ENCODE results near the gene MELK. TPM values are rescaled to one million over a fixed set of nuclear protein-coding genes. Genes with fewer than 3 reads are reported as not detected.
"Not testable (repeated sequence)": the region's sequence is repeated elsewhere in the genome, so short reads cannot be mapped to it uniquely, and the experiment has no call there.

Gene MELK
- total and polyA plus RNA-seq, 2 donors from 2014 or later: 1.1 TPM; not detected in 1

DNA sequence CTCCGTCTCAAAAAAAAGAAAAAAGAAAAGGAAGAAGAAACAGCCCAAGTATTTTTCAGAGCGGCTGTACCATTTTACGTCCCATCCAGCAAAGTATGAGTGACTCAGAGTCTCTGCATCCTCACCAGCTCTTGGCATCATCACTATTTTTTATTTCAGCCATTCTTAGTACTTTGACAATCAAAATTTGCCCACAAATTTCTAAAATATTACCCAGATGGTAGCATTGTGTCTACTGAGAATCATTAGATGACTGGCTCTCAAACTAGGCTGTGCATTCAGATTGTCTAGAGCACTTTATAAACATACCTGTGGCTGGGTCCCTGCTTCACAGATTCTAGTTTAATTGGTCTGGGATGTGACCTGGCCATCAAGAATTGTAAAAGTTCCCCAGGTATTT, 21.6 kb upstream of the MELK start:
- no peak for DNase-seq
- Histone ChIP-seq H3K9me3 (ENCODE audit: control insufficient read depth in 2 of 3, insufficient read depth in 1 of 3, low read length in 3 of 3) (no peaks in the 10 kb centered on the region), H3K9ac (ENCODE audit: low read length in 3 of 3) (no peak overlapping the region), H3K36me3 (ENCODE audit: control insufficient read depth in 2 of 3, insufficient read depth in 3 of 3, low read length in 3 of 3) (no peaks in the 10 kb centered on the region), H3K27me3 (ENCODE audit: control insufficient read depth, insufficient read depth, low read length) (no peaks in the 10 kb centered on the region), H3K27ac (ENCODE audit: low read depth in 2 of 2, low read length in 2 of 2) (no peak overlapping the region), H3K4me3 (ENCODE audit: low read length in 3 of 3) (no peak overlapping the region), H3K4me1 (ENCODE audit: control insufficient read depth in 2 of 3, insufficient read depth in 2 of 3, low read depth in 1 of 3, low read length in 3 of 3) (no peaks in the 10 kb centered on the region)
- intact Hi-C loops (cut with DNase I): no loop called here
- TF ChIP-seq, protein P1, sequence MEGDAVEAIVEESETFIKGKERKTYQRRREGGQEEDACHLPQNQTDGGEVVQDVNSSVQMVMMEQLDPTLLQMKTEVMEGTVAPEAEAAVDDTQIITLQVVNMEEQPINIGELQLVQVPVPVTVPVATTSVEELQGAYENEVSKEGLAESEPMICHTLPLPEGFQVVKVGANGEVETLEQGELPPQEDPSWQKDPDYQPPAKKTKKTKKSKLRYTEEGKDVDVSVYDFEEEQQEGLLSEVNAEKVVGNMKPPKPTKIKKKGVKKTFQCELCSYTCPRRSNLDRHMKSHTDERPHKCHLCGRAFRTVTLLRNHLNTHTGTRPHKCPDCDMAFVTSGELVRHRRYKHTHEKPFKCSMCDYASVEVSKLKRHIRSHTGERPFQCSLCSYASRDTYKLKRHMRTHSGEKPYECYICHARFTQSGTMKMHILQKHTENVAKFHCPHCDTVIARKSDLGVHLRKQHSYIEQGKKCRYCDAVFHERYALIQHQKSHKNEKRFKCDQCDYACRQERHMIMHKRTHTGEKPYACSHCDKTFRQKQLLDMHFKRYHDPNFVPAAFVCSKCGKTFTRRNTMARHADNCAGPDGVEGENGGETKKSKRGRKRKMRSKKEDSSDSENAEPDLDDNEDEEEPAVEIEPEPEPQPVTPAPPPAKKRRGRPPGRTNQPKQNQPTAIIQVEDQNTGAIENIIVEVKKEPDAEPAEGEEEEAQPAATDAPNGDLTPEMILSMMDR (IDR thresholded peaks at IDR 0.05; ENCODE audit: borderline replicate concordance, extremely low read depth, insufficient read depth): no peak
- FAIRE-seq: no peak

- no peaks in the 10 kb centered on the region for H3K9me3 ChIP-seq (ENCODE audit: control insufficient read depth in 2 of 3, insufficient read depth in 1 of 3, low read length in 3 of 3)
- no peaks in the 10 kb centered on the region for H3K27me3 ChIP-seq (ENCODE audit: control insufficient read depth, insufficient read depth, low read length)
- DNase-seq: no peak
- intact Hi-C loops (cut with DNase I): no loop called here
- H3K4me1 ChIP-seq (ENCODE audit: control insufficient read depth in 2 of 3, insufficient read depth in 2 of 3, low read depth in 1 of 3, low read length in 3 of 3): no peaks in the 10 kb centered on the region
- no peak overlapping the region for H3K4me3 ChIP-seq (ENCODE audit: low read length in 3 of 3)
- H3K27ac ChIP-seq (ENCODE audit: low read depth in 2 of 2, low read length in 2 of 2): no peak overlapping the region
- FAIRE-seq: no peak
- no peak overlapping the region for H3K9ac ChIP-seq (ENCODE audit: low read length in 3 of 3)
- TF ChIP-seq, protein P1 (IDR thresholded peaks at IDR 0.05; ENCODE audit: borderline replicate concordance, extremely low read depth, insufficient read depth): no peak
- no peaks in the 10 kb centered on the region for H3K36me3 ChIP-seq (ENCODE audit: control insufficient read depth in 2 of 3, insufficient read depth in 3 of 3, low read length in 3 of 3)
Measured at GRCh38 chr9:36551910-36552309, 20.8 kb upstream of the MELK start.

GRCh38 chr9:36559036-36559695, 13.5 kb upstream of the MELK start:
- H3K27me3 ChIP-seq (ENCODE audit: control insufficient read depth, insufficient read depth, low read length): no peaks in the 10 kb centered on the region
- no peak for DNase-seq
- no peak overlapping the region for H3K27ac ChIP-seq (ENCODE audit: low read depth in 2 of 2, low read length in 2 of 2)
- H3K36me3 ChIP-seq (ENCODE audit: control insufficient read depth in 2 of 3, insufficient read depth in 3 of 3, low read length in 3 of 3): no peaks in the 10 kb centered on the region
- TF ChIP-seq, protein P1 (IDR thresholded peaks at IDR 0.05; ENCODE audit: borderline replicate concordance, extremely low read depth, insufficient read depth): no peak
- H3K4me3 ChIP-seq (ENCODE audit: low read length in 3 of 3): no peak overlapping the region
- no peaks in the 10 kb centered on the region for H3K9me3 ChIP-seq (ENCODE audit: control insufficient read depth in 2 of 3, insufficient read depth in 1 of 3, low read length in 3 of 3)
- intact Hi-C loops (cut with DNase I): loop anchor here (5.0 kb wide), 1 partner anchor 152 kb away; no protein-coding TSS in a partner anchor
- FAIRE-seq: no peak
- no peaks in the 10 kb centered on the region for H3K4me1 ChIP-seq (ENCODE audit: control insufficient read depth in 2 of 3, insufficient read depth in 2 of 3, low read depth in 1 of 3, low read length in 3 of 3)
- H3K9ac ChIP-seq (ENCODE audit: low read length in 3 of 3): no peak overlapping the region

DNA sequence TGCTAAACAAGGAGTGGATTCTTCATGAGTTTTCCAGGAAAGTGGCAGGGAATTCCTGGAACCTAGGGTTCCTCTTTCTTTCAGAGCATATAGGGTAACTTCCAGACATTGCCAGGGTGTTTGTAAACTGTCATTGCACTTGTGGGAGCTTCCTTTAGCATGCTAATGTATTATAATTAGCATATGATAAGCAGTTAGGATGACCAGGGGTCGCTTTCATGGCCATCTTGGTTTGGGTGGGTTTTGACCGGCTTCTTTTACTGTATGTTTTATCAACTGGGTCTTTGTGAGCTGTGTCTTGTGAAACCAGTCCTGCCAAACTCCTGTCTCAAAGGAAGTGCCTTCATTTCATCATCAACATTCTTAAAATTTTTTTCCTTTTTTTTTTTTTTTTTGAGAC, 11.9 kb upstream of the MELK start:
- Histone ChIP-seq H3K9me3 (ENCODE audit: control insufficient read depth in 2 of 3, insufficient read depth in 1 of 3, low read length in 3 of 3) (no peaks in the 10 kb centered on the region), H3K27me3 (ENCODE audit: control insufficient read depth, insufficient read depth, low read length) (no peaks in the 10 kb centered on the region), H3K36me3 (ENCODE audit: control insufficient read depth in 2 of 3, insufficient read depth in 3 of 3, low read length in 3 of 3) (no peaks in the 10 kb centered on the region), H3K4me1 (ENCODE audit: control insufficient read depth in 2 of 3, insufficient read depth in 2 of 3, low read depth in 1 of 3, low read length in 3 of 3) (no peaks in the 10 kb centered on the region), H3K27ac (ENCODE audit: low read depth in 2 of 2, low read length in 2 of 2) (no peak overlapping the region), H3K9ac (ENCODE audit: low read length in 3 of 3) (no peak overlapping the region), H3K4me3 (ENCODE audit: low read length in 3 of 3) (no peak overlapping the region)
- intact Hi-C loops (cut with DNase I): no loop called here
- TF ChIP-seq, protein P1 (IDR thresholded peaks at IDR 0.05; ENCODE audit: borderline replicate concordance, extremely low read depth, insufficient read depth): no peak
- no peak for FAIRE-seq
- DNase-seq: no peak

- H3K4me1 ChIP-seq (ENCODE audit: control insufficient read depth in 2 of 3, insufficient read depth in 2 of 3, low read depth in 1 of 3, low read length in 3 of 3); FAIRE-seq; H3K36me3 ChIP-seq (ENCODE audit: control insufficient read depth in 2 of 3, insufficient read depth in 3 of 3, low read length in 3 of 3); DNase-seq; H3K9ac ChIP-seq (ENCODE audit: low read length in 3 of 3); H3K27me3 ChIP-seq (ENCODE audit: control insufficient read depth, insufficient read depth, low read length); H3K9me3 ChIP-seq (ENCODE audit: control insufficient read depth in 2 of 3, insufficient read depth in 1 of 3, low read length in 3 of 3); intact Hi-C loops (cut with DNase I); H3K4me3 ChIP-seq (ENCODE audit: low read length in 3 of 3); H3K27ac ChIP-seq (ENCODE audit: low read depth in 2 of 2, low read length in 2 of 2): not testable (repeated sequence)
Measured at GRCh38 chr9:36562801-36563200, 9.9 kb upstream of the MELK start.

Measured in kidney (tissue), 14 donors.